ENCODE results near the gene MAP2K3. TPM values are rescaled to one million over a fixed set of nuclear protein-coding genes. Genes with fewer than 3 reads are reported as not detected.
"Not testable (repeated sequence)": the region's sequence is repeated elsewhere in the genome, so short reads cannot be mapped to it uniquely, and the experiment has no call there.

MAP2K3 gene
- total RNA-seq, 4 donors from 2014 or later = 44.4 to 148 (median 59.6) TPM

- WGBS, 2 donors (ENCODE audit: low coverage in 1 of 2) = 71 to 73% methylated on average over 5 of the region's 5 CpGs
- intact Hi-C loops (cut with DNase I; ENCODE audit: low total_unique reads) = not testable (repeated sequence)
- in situ Hi-C loops (cut with MboI; ENCODE audit: low pct_ligation_motif_present in 1 of 4, low pct_unique_long_range_greater_than_20kb in 1 of 4, low sequenced_read_pairs in 3 of 4) = loop anchor here (25.0 kb wide), 3 partner anchors 188 to 463 kb away; no protein-coding TSS in a partner anchor
Measured at GRCh38 chr17:21324741-21325140, 40.2 kb downstream of the MAP2K3 start.

DNA sequence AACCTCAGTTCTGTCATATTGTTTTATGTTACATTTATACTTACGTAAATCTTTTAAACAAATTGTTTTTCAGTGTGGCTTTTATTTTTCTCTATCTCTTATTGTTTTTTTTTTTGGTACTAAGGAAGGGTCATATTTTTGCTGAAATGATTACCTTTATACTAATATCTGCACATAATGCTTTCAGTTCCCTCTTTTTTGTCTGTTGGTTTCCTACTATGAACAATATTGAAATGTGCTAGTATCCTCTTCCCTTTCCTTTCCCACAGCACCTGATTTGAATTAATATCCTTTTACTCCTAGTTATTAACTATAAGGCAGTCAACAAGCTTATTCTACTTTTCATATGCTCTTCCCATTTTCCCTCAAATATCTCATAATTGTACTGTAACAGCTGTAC is 43.4 kb downstream of the MAP2K3 start:
- H3K27ac ChIP-seq; H3K36me3 ChIP-seq; H3K4me3 ChIP-seq; in situ Hi-C loops (cut with MboI; ENCODE audit: low pct_ligation_motif_present in 1 of 4, low pct_unique_long_range_greater_than_20kb in 1 of 4, low sequenced_read_pairs in 3 of 4); H3K9me3 ChIP-seq; H3K27me3 ChIP-seq; DNase-seq; intact Hi-C loops (cut with DNase I; ENCODE audit: low total_unique reads); H3K4me1 ChIP-seq: not testable (repeated sequence)
- 74 to 78% methylated on average over 1 of the region's 1 CpG for WGBS, 2 donors (ENCODE audit: low coverage in 1 of 2)

More at GRCh38 chr17:21324741-21325140, 40.2 kb downstream of the MAP2K3 start:
- H3K36me3 ChIP-seq, DNase-seq, H3K4me3 ChIP-seq, H3K27ac ChIP-seq, H3K4me1 ChIP-seq, H3K27me3 ChIP-seq, H3K9me3 ChIP-seq: not testable (repeated sequence)

- H3K4me1 ChIP-seq; H3K4me3 ChIP-seq; H3K36me3 ChIP-seq; in situ Hi-C loops (cut with MboI; ENCODE audit: low pct_ligation_motif_present in 1 of 4, low pct_unique_long_range_greater_than_20kb in 1 of 4, low sequenced_read_pairs in 3 of 4); H3K27me3 ChIP-seq; DNase-seq; H3K9me3 ChIP-seq; intact Hi-C loops (cut with DNase I; ENCODE audit: low total_unique reads); H3K27ac ChIP-seq: not testable (repeated sequence)
- 69 to 77% methylated on average over 2 of the region's 2 CpGs for WGBS, 2 donors (ENCODE audit: low coverage in 1 of 2)
Measured at GRCh38 chr17:21328778-21329177, 44.3 kb downstream of the MAP2K3 start.

DNA sequence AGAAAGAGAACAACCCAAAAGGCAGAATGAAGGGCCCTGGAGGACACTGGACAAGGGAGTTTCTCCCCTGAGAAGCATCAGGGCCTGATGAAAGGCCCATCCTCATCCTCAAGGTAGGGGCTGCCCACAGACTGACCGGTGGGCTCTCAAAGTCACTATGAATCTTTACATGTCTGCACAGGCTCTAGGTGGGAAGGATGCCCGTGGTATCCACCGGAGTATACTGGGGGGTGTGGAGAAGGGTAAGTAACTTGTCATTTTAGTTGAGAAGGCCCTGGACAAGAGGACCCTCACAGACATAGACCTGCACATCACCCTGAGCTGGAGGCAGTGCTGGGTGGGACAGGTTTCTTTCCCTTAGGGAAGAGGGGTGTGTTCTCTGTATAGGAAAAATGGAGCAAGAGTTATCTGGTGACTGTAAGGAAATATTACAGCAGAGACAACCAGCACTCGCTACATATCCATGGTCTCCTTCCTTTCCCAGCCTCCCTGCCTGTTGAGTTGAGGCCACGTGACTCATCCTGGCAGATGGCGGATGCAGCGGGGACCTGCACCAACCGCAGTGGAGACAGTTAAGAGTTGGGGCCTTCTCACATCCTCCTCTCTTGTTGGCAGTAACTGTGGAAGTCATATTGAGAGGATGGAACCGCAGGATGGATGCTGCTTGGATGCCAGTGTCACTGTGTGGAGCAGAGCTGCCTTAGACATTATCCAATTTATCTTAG is 46.1 kb downstream of the MAP2K3 start:
- H3K4me1 ChIP-seq = no peaks in the 10 kb centered on the region
- no peak for DNase-seq
- 50 to 72% methylated on average over 2 to 9 of the region's 9 CpGs for WGBS, 2 donors (ENCODE audit: low coverage in 1 of 2)
- no peak overlapping the region for H3K27ac ChIP-seq
- no peak overlapping the region for H3K4me3 ChIP-seq
- H3K9me3 ChIP-seq = no peaks in the 10 kb centered on the region
- TF ChIP-seq, protein P1, sequence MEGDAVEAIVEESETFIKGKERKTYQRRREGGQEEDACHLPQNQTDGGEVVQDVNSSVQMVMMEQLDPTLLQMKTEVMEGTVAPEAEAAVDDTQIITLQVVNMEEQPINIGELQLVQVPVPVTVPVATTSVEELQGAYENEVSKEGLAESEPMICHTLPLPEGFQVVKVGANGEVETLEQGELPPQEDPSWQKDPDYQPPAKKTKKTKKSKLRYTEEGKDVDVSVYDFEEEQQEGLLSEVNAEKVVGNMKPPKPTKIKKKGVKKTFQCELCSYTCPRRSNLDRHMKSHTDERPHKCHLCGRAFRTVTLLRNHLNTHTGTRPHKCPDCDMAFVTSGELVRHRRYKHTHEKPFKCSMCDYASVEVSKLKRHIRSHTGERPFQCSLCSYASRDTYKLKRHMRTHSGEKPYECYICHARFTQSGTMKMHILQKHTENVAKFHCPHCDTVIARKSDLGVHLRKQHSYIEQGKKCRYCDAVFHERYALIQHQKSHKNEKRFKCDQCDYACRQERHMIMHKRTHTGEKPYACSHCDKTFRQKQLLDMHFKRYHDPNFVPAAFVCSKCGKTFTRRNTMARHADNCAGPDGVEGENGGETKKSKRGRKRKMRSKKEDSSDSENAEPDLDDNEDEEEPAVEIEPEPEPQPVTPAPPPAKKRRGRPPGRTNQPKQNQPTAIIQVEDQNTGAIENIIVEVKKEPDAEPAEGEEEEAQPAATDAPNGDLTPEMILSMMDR (IDR thresholded peaks at IDR 0.05) = no peak
- TF ChIP-seq POLR2AphosphoS5 (IDR thresholded peaks at IDR 0.05) (no peak), EP300 (IDR thresholded peaks at IDR 0.05; ENCODE audit: low read depth) (no peak), POLR2A (IDR thresholded peaks at IDR 0.05) (no peak)
- no peaks in the 10 kb centered on the region for H3K27me3 ChIP-seq
- no peaks in the 10 kb centered on the region for H3K36me3 ChIP-seq
- intact Hi-C loops (cut with DNase I; ENCODE audit: low total_unique reads) = no loop called here
- in situ Hi-C loops (cut with MboI; ENCODE audit: low pct_ligation_motif_present in 1 of 4, low pct_unique_long_range_greater_than_20kb in 1 of 4, low sequenced_read_pairs in 3 of 4) = no loop called here

GRCh38 chr17:21336541-21337294 is 52.2 kb downstream of the MAP2K3 start:
- H3K27ac ChIP-seq; DNase-seq; intact Hi-C loops (cut with DNase I; ENCODE audit: low total_unique reads); H3K4me1 ChIP-seq; H3K4me3 ChIP-seq; H3K27me3 ChIP-seq; H3K36me3 ChIP-seq; in situ Hi-C loops (cut with MboI; ENCODE audit: low pct_ligation_motif_present in 1 of 4, low pct_unique_long_range_greater_than_20kb in 1 of 4, low sequenced_read_pairs in 3 of 4); H3K9me3 ChIP-seq: not testable (repeated sequence)
- 86% methylated on average over 4 of the region's 4 CpGs; no CpG with 5 or more reads in 1 of the 2 donors for WGBS, 2 donors (ENCODE audit: low coverage in 1 of 2)

- H3K4me1 ChIP-seq; H3K27ac ChIP-seq; in situ Hi-C loops (cut with MboI; ENCODE audit: low pct_ligation_motif_present in 1 of 4, low pct_unique_long_range_greater_than_20kb in 1 of 4, low sequenced_read_pairs in 3 of 4); DNase-seq; H3K27me3 ChIP-seq; intact Hi-C loops (cut with DNase I; ENCODE audit: low total_unique reads); H3K9me3 ChIP-seq; H3K4me3 ChIP-seq; H3K36me3 ChIP-seq: not testable (repeated sequence)
- WGBS, 2 donors (ENCODE audit: low coverage in 1 of 2) = 73% methylated on average over 8 of the region's 8 CpGs; no CpG with 5 or more reads in 1 of the 2 donors
Measured at GRCh38 chr17:21337981-21338625, 53.6 kb downstream of the MAP2K3 start.

All from transverse colon (tissue), 4 donors.